Mesenchymal stem cell (in vitro differentiated cells and primary cell): Measurements from ENCODE around the gene RASSF1.

Experiments used
- DNase-seq: peaks from one replicate; pipeline ENCODE4 v3.0.0-alpha.2; 2013
- H2AFZ ChIP-seq: one replicate; pipeline ENCODE4 v1.6.1; 2013; ENCODE audit warnings: low read depth, mild to moderate bottlenecking, control low read depth, inconsistent platforms, low read length, moderate library complexity
- H2AK5ac ChIP-seq: 2 replicates; pipeline ENCODE4 v1.6.1; 2013; ENCODE audit warnings: low read length, moderate library complexity, mild to moderate bottlenecking, inconsistent platforms; ENCODE audit not compliant: severe bottlenecking
- H2BK120ac ChIP-seq: one replicate; pipeline ENCODE4 v1.6.1; 2013; ENCODE audit warnings: low read depth, mild to moderate bottlenecking, inconsistent platforms, low read length, moderate library complexity
- H2BK12ac ChIP-seq, 2 experiments: one replicate each; pipeline ENCODE4 v1.6.1; 2013; ENCODE audit warnings: inconsistent platforms in 2 of 2, low read length in 2 of 2, mild to moderate bottlenecking in 2 of 2, moderate library complexity in 2 of 2, control low read depth in 1 of 2
- H2BK15ac ChIP-seq: one replicate; pipeline ENCODE4 v1.6.1; 2013; ENCODE audit warnings: mild to moderate bottlenecking, low read depth, inconsistent platforms; ENCODE audit not compliant: poor library complexity, severe bottlenecking
- H2BK5ac ChIP-seq: 2 replicates; pipeline ENCODE4 v1.6.1; 2013; ENCODE audit warnings: low read depth, mild to moderate bottlenecking, low read length, control low read depth, inconsistent platforms; ENCODE audit not compliant: poor library complexity, severe bottlenecking
- H3K14ac ChIP-seq, 2 experiments: one replicate each; pipeline ENCODE4 v1.6.1; 2013; ENCODE audit warnings: inconsistent platforms in 2 of 2, low read length in 2 of 2, control low read depth in 1 of 2, mild to moderate bottlenecking in 1 of 2, moderate library complexity in 1 of 2
- H3K18ac ChIP-seq, 2 experiments: one replicate each; pipeline ENCODE4 v1.6.1; 2013; ENCODE audit warnings: inconsistent platforms in 2 of 2, low read length in 2 of 2, control low read depth in 1 of 2, low read depth in 1 of 2, mild to moderate bottlenecking in 1 of 2
- H3K23ac ChIP-seq, 2 experiments: one replicate each; pipeline ENCODE4 v1.6.1; 2013; ENCODE audit warnings: inconsistent platforms in 2 of 2, low read length in 2 of 2, mild to moderate bottlenecking in 2 of 2, moderate library complexity in 2 of 2, control low read depth in 1 of 2
- H3K27ac ChIP-seq: 2 replicates; pipeline ENCODE4 v1.5.1; 2013; ENCODE audit warnings: mild to moderate bottlenecking, moderate library complexity, low read length, control low read depth, inconsistent platforms; ENCODE audit not compliant: poor library complexity, severe bottlenecking
- H3K27me3 ChIP-seq, 2 experiments: 2 replicates each; pipeline versions ENCODE4 v1.6.1 to v1.7.0; 2013; ENCODE audit warnings: low read length in 2 of 2, mild to moderate bottlenecking in 2 of 2, moderate library complexity in 2 of 2, control low read depth in 1 of 2, inconsistent platforms in 1 of 2; ENCODE audit not compliant: control insufficient read depth in 1 of 2, insufficient read depth in 1 of 2
- H3K36me3 ChIP-seq, 2 experiments: 2 replicates each; pipeline versions ENCODE4 v1.6.1 to v1.7.0; 2013; ENCODE audit warnings: low read length in 2 of 2, control low read depth in 1 of 2, inconsistent platforms in 1 of 2, low read depth in 1 of 2, mild to moderate bottlenecking in 1 of 2; ENCODE audit not compliant: insufficient read depth in 2 of 2, control insufficient read depth in 1 of 2
- H3K4ac ChIP-seq, 2 experiments: one replicate each; pipeline ENCODE4 v1.6.1; 2013; ENCODE audit warnings: inconsistent platforms in 2 of 2, low read length in 2 of 2, mild to moderate bottlenecking in 2 of 2, moderate library complexity in 2 of 2, control low read depth in 1 of 2, low read depth in 1 of 2
- H3K4me1 ChIP-seq: 2 replicates; pipeline ENCODE4 v1.6.1; 2013; ENCODE audit warnings: low read depth, low read length, control low read depth; ENCODE audit not compliant: control insufficient read depth, insufficient read depth
- H3K4me2 ChIP-seq: 2 replicates; pipeline ENCODE4 v1.6.1; 2013; ENCODE audit warnings: low read length, mild to moderate bottlenecking, inconsistent platforms; ENCODE audit not compliant: poor library complexity, severe bottlenecking
- H3K4me3 ChIP-seq, 2 experiments: 2 replicates each; pipeline versions ENCODE4 v1.5.1 to v1.7.0; 2013; ENCODE audit warnings: low read length in 2 of 2, mild to moderate bottlenecking in 2 of 2, control low read depth in 1 of 2, low read depth in 1 of 2; ENCODE audit not compliant: insufficient read depth in 1 of 2
- H3K79me1 ChIP-seq: replicated peaks from 2 replicates; pipeline ENCODE4 v1.6.1; 2013; ENCODE audit warnings: mild to moderate bottlenecking, control low read depth, low read length, inconsistent platforms; ENCODE audit not compliant: poor library complexity, severe bottlenecking
- H3K9ac ChIP-seq: 2 replicates; pipeline ENCODE4 v1.7.0; 2013; ENCODE audit warnings: mild to moderate bottlenecking, low read length, moderate library complexity
- H3K9me3 ChIP-seq: 2 replicates; pipeline ENCODE4 v1.7.0; 2013; ENCODE audit warnings: mild to moderate bottlenecking, low read length; ENCODE audit not compliant: control insufficient read depth
- H4K8ac ChIP-seq: one replicate; pipeline ENCODE4 v1.6.1; 2013; ENCODE audit warnings: inconsistent platforms, mild to moderate bottlenecking, low read length, moderate library complexity
- H4K91ac ChIP-seq: one replicate; pipeline ENCODE4 v1.6.1; 2013; ENCODE audit warnings: mild to moderate bottlenecking, low read length, inconsistent platforms
- WGBS: methylation state at CpG from one replicate; pipeline ENCODE4 v1.1.7; 2013; ENCODE audit warnings: mixed read lengths; 5-methylcytosine and 5-hydroxymethylcytosine counted together

RASSF1 gene

GRCh38 chr3:50325113-50325480, 15.5 kb downstream of the RASSF1 start:
- H3K36me3 ChIP-seq, result peaks cover 27 to 41% of the 10 kb centered on the region in 2 experiments
- H3K4ac ChIP-seq, result no peak overlapping the region
- no CpG with 5 or more reads among the region's 2 CpGs for WGBS
- no peak overlapping the region for H3K14ac ChIP-seq
- H2BK120ac ChIP-seq, result no peak overlapping the region
- H3K23ac ChIP-seq, result no peak overlapping the region
- no peak overlapping the region for H4K8ac ChIP-seq
- H3K4me2 ChIP-seq, result no peak overlapping the region
- H3K27ac ChIP-seq, result no peak overlapping the region
- no peaks in the 10 kb centered on the region for H3K9me3 ChIP-seq
- H3K79me1 ChIP-seq, result peaks cover 17% of the 10 kb centered on the region
- no peak overlapping the region for H2AK5ac ChIP-seq
- peaks cover 29% of the 10 kb centered on the region for H3K4me1 ChIP-seq
- no peaks in the 10 kb centered on the region for H3K27me3 ChIP-seq
- H4K91ac ChIP-seq, result no peak overlapping the region
- DNase-seq, result no peak
- H3K18ac ChIP-seq, result no peak overlapping the region
- no peak overlapping the region for H2BK5ac ChIP-seq
- no peak overlapping the region for H3K4me3 ChIP-seq
- no peak overlapping the region for H2AFZ ChIP-seq
- H3K9ac ChIP-seq, result no peak overlapping the region
- no peak overlapping the region for H2BK15ac ChIP-seq
- no peak overlapping the region for H2BK12ac ChIP-seq

- Histone ChIP-seq H2BK120ac (no peak overlapping the region), H2BK15ac (peak overlapping the region; percentile 17), H3K79me1 (peaks cover 20% of the 10 kb centered on the region), H3K4me3 (no peak overlapping the region), H3K27ac (no peak overlapping the region), H3K36me3 (peaks cover 27 to 41% of the 10 kb centered on the region in 2 experiments), H3K4me2 (no peak overlapping the region), H4K8ac (no peak overlapping the region), H2BK5ac (no peak overlapping the region), H3K4ac (no peak overlapping the region), H2BK12ac (no peak overlapping the region), H3K4me1 (peaks cover 35% of the 10 kb centered on the region), H3K9me3 (no peaks in the 10 kb centered on the region), H4K91ac (peak overlapping the region; percentile 23), H3K14ac (no peak overlapping the region), H3K9ac (no peak overlapping the region), H3K23ac (no peak overlapping the region), H3K18ac (no peak overlapping the region), H3K27me3 (no peaks in the 10 kb centered on the region), H2AFZ (no peak overlapping the region), H2AK5ac (peak overlapping the region; percentile 47)
- WGBS, result 77% methylated on average over 3 of the region's 4 CpGs
- DNase-seq, result peak; percentile 80
Observed at GRCh38 chr3:50324351-50325112, 16.1 kb downstream of the RASSF1 start.

GRCh38 chr3:50323614-50324199, 16.9 kb downstream of the RASSF1 start:
- H2BK15ac ChIP-seq, result peak overlapping the region; percentile 17
- no peak overlapping the region for H3K23ac ChIP-seq
- DNase-seq, result no peak
- H4K8ac ChIP-seq, result no peak overlapping the region
- no peak overlapping the region for H3K4ac ChIP-seq
- no peak overlapping the region for H3K18ac ChIP-seq
- H2BK120ac ChIP-seq, result no peak overlapping the region
- H3K36me3 ChIP-seq, result peaks cover 31 to 42% of the 10 kb centered on the region in 2 experiments
- peak overlapping the region in 1 of 2 experiments; percentile 7 for H2BK12ac ChIP-seq
- H2BK5ac ChIP-seq, result no peak overlapping the region
- no peak overlapping the region for H3K4me2 ChIP-seq
- no peaks in the 10 kb centered on the region for H3K9me3 ChIP-seq
- H3K4me1 ChIP-seq, result peaks cover 41% of the 10 kb centered on the region
- no peak overlapping the region for H3K27ac ChIP-seq
- H3K4me3 ChIP-seq, result no peak overlapping the region
- H2AFZ ChIP-seq, result no peak overlapping the region
- no peak overlapping the region for H3K14ac ChIP-seq
- H3K79me1 ChIP-seq, result peaks cover 27% of the 10 kb centered on the region
- no peak overlapping the region for H2AK5ac ChIP-seq
- H3K9ac ChIP-seq, result no peak overlapping the region
- 92% methylated on average over 5 of the region's 5 CpGs for WGBS
- H3K27me3 ChIP-seq, result no peaks in the 10 kb centered on the region
- H4K91ac ChIP-seq, result peak overlapping the region; percentile 21

GRCh38 chr3:50323092-50323600, 17.5 kb downstream of the RASSF1 start:
- no peak for DNase-seq
- Histone ChIP-seq H3K36me3 (peaks cover 37 to 45% of the 10 kb centered on the region in 2 experiments), H2AK5ac (no peak overlapping the region), H3K23ac (no peak overlapping the region), H3K14ac (no peak overlapping the region), H2BK15ac (no peak overlapping the region), H3K4me3 (no peak overlapping the region), H3K9ac (peak overlapping the region; percentile 99), H2BK120ac (no peak overlapping the region), H3K4me1 (peaks cover 44% of the 10 kb centered on the region), H2BK5ac (no peak overlapping the region), H4K8ac (peak overlapping the region; percentile 77), H2AFZ (no peak overlapping the region), H3K27ac (no peak overlapping the region), H3K9me3 (no peaks in the 10 kb centered on the region), H3K4ac (peak overlapping the region in 1 of 2 experiments; percentile 69), H2BK12ac (peak overlapping the region in 1 of 2 experiments; percentile 7), H3K4me2 (no peak overlapping the region), H3K79me1 (peaks cover 33% of the 10 kb centered on the region), H4K91ac (no peak overlapping the region), H3K18ac (no peak overlapping the region), H3K27me3 (no peaks in the 10 kb centered on the region)
- 42% methylated on average over 4 of the region's 4 CpGs for WGBS
